T-helper 1 cell treated with Interleukin-12 subunit alpha and Interleukin-12 subunit beta and Interleukin-4 antibody, amounts not matched to agents 30 ng/mL and 1 ng/mL, for 36 hours (primary cell): ENCODE results near the gene FBXO47. TPM values are rescaled to one million over a fixed set of nuclear protein-coding genes. Genes with fewer than 3 reads are reported as not detected.
"Not testable (repeated sequence)": the region's sequence is repeated elsewhere in the genome, so short reads cannot be mapped to it uniquely, and the experiment has no call there.

Experiments used
- intact Hi-C: fragments of 100-400 bp; cut with micrococcal nuclease; formaldehyde crosslinking; loops from one replicate; pipeline ENCODE4 v1.15.1; 2024
- total RNA-seq: library from RNA; stranded (reverse); gene quantifications from 2 replicates; pipeline ENCODE4 v1.2.3, GENCODE V29; 2022

The FBXO47 gene
- total RNA-seq, 1 donor from 2014 or later = not detected

DNA sequence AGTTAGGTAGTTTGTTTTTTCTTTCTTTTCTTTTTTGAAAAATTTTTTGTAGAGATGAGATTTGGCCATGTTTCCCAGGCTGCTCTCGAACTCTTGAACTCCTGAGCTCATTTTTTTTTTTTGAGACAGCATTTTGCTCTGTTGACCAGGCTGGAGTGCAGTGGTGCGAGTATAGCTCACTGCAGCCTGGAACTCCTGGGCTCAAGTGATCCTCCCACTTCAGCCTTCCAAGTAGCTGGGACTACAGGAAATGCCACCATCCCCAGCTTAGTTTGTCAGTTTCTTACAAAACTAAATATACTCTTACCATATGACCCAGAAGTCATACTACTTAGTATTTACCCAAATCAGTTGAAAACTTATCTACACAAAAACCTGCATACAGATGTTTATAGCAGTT lies 14.4 kb upstream of the FBXO47 start:
- intact Hi-C loops = no loop called here

DNA sequence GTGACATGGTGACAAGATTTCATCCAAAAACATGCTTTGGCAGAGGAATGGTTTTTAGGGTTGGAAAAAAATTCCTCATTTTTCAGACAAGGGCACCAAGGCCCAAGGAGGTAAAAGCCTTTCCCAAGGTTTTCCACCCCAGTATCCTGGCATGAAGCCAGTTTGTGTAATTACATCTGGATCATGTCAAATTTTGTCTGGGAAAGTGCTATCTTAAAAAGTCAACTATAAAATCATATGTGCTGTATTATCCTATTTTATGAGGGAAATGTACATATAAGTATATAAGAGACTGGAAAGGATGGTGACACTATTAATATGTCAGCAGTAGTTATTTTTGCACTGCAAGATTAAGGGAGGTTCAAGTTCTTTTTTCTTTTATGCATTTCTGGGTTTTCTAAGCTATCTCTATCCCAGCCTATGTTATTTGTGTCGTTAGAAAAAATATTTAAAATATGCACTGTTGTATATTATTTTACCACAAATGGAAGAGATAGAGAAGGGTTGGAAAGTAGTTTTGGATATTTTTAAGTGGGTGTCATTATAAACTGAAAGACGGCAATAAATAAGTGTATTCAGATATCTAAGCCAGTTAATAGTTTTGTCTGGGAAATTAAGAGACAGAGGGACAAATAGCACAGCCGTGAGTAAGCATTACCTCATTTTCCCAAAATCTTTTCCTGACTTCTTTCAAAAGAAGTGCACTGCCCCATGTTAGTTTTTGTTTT lies 13.5 kb upstream of the FBXO47 start:
- intact Hi-C loops = no loop called here

DNA sequence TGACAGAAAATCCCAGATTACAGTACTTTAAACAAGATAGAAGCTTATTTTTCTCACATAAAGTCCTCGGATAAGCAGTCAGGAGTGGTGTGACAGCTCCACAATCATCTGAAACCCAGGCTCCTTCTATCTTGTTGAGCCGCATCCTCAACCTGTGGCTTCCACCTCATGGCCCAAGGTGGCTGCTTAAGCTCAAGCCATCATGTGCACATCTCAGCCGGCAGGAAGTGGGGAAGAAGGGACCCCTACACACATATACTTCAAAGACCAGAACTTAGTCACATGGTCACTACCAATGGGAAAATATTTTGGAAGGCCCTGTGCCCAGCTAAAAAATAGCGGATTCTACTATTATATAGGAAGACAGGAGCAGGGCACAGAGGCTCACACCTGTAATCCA lies 11.0 kb upstream of the FBXO47 start:
- intact Hi-C loops = no loop called here

DNA sequence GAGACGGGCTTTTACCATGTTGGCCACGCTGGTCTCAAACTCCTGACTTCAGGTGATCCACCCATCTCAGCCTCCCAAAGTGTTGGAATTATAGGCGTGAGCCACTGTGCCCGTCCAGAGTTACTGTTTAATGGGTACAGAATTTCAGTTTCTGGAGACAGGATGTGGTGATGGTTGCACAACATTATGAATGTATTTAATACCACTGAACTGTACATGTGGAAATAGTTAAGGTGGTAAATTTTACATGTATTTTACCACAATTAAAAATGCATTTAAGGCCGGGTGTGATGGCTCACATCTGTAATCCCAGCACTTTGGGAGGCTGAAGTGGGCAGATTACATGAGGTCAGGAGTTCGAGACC lies 9.0 kb upstream of the FBXO47 start:
- intact Hi-C loops = not testable (repeated sequence)

DNA sequence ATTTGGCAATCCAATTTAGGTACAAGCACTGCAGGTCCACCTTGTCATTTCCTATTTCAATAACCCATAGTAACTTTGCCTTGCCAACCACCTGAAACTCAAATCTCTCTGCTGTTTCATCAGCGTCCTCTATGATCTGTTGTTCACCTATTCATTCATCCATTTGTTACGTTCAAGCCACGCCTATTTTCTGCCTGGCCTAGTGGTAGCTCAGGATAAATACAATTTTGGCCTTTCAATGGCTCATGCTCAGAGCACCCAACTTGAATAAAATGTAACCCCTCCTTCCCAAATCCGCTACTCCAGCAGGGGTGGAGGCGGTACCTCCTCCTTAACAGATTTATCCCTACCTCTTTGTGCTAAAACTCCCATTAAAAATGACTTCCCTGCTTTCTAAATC lies 3.6 kb upstream of the FBXO47 start:
- intact Hi-C loops = no loop called here

DNA sequence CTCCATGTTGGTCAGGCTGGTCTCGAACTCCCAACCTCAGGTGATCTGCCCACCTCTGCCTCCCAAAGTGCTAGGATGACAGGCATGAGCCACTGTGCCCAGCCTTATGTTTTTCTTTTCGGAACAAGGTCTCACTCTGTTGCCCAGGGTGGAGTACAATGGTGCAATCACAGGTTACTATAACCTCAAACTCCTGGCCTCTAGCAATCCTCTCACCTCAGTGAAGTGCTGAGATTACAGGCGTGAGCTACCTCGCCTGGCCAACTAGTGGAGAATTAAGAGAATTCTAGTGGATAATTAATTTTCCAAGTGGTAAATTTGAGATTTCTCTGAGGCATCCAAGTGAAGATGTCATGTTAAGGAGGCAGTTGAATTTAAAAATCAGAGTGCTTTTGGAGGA lies 2.9 kb upstream of the FBXO47 start:
- intact Hi-C loops = no loop called here

DNA sequence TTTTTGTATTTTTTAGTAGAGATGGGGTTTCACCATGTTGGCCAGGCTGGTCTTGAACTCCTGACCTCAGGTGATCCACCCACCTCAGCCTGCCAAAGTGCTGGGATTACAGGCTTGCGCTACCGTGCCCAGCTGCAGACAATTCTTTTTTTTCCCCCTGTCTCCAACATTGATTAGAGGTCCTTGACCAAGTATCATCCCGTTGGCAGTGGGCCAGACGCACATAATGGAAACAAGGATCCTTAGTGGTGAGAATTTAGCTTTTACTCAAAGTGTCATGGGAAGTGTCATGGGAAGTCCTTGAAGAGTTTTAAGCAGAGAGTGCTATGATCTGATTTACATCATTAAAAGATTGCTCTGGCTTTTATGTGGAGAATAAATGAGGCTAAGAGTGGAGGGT lies 2.1 kb upstream of the FBXO47 start:
- intact Hi-C loops = no loop called here

DNA sequence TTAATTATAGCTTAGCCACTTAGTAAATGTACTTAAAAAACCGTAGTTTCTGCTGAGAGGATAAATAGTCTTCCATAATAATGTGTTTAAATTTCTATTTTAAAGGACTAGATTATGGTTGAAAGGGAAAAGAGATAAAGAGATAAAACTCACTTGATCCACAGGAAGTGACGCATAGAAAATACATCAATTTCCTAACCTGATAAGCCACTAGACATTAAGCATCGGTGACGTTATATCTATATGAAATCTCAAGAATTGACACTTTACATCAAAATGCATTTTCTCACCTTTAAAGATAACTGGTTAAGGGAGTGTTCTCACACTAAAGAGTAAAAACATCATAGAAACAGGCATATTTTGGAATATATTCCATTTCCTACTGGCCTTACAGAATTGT lies 5.8 kb downstream of the FBXO47 start:
- intact Hi-C loops = no loop called here

DNA sequence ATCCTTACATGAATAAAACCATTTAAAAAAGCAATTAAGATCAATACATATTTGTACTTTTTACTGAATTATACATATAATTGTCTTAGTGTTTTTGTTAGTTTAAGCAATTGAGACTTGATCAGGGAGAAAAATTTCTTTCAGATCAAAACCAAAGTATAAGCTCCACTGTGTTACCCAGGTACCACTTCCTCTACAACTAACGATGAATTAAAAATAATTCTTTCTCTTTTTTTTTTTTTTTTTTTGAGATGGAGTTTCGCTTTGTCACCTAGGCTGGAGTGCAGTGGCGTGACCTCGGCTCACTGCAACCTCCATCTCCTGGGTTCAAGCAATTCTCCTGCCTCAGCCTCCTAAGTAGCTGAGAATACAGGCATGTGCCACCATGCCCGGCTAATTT lies 6.8 kb downstream of the FBXO47 start:
- intact Hi-C loops = no loop called here

DNA sequence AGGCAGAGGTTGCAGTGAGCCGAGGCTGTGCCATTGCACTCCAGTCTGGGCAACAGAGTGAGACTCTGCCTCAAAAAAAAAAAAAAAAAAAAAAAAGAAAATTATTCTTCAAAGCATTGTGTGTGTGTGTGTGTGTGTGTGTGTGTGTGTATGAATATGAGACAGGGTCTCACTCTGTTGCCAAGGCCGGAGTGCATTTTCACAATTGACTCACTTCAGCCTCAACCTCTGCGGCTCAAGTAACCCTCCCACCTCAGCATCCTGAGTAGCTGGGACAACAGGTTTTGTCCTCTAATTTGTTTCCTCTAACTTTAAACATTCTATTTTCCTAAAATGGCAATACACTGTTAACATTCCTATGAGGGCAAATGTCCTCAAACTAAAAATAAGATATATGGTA lies 7.7 kb downstream of the FBXO47 start:
- intact Hi-C loops = no loop called here

DNA sequence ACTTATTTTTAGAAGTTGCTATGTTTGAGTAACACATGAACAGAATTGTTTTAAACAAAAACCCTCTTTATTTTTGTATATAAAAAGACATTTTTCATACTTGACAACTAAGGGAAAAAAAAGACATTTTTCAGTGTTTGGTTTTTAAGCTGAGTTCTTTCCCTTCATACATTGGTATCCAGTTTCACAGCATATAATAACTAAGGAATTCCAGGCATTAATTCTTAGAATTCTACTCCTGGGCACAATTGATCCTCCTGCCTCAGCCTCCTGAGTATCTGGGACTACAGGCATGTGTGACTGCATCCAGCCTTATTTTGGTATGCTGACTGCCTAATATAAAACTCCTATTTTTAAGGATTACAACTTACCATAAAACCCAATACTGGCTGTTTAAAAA lies 8.4 kb downstream of the FBXO47 start:
- intact Hi-C loops = no loop called here

DNA sequence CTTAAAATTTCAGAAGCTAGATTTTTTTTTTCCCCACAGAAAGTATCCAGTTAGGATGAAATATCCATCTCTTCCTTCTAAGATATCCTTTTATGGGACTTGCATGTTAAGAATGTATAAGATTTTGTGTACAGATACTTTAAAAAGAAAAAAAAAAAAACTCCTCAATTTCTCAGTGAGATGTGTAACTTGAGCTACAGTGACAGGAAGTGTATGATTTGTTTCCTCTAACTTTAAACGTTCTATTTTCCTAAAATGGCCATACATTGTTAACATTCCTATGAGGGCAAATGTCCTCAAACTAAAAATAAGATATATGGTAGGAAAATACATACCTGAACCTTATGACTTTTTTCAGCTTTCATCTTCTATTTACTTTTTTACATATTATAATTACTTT lies 8.9 kb downstream of the FBXO47 start:
- intact Hi-C loops = no loop called here

DNA sequence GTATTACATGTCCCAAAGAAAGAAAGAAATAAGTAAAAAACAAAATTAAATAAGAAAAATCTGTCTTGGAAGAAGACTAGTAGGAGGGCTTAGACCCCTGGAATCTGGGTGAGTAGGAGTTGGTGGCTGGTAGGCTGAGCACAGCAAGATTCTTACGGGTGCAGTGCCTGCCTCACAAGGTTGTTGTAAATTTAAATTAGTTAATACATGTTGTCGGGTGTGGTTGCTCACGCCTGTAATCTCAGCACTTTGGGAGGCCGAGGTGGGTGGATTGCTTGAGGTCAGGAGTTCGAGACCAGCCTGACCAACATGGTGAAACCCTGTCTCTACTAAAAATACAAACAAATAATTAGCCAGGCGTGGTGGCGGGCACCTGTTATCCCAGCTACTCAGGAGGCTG lies 13.4 kb downstream of the FBXO47 start:
- intact Hi-C loops = not testable (repeated sequence)

DNA sequence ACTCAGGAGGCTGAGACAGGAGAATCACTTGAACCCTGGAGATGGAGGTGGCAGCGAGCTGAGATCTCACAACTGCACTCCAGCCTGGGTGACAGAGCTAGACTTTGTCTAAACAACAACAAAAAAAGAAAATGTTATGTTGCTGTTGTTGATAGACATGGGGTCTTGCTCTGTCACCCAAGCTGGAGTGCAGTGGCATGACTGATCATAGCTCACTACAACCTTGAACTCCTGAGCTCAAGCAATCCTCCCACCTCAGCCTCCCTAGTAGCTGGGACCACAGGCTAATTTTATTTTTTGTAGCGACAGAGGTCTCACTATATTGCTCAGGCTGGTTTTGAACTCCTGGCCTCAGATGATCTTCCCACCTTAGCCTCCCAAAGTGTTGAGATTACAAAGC lies 20.0 kb downstream of the FBXO47 start:
- intact Hi-C loops = no loop called here

DNA sequence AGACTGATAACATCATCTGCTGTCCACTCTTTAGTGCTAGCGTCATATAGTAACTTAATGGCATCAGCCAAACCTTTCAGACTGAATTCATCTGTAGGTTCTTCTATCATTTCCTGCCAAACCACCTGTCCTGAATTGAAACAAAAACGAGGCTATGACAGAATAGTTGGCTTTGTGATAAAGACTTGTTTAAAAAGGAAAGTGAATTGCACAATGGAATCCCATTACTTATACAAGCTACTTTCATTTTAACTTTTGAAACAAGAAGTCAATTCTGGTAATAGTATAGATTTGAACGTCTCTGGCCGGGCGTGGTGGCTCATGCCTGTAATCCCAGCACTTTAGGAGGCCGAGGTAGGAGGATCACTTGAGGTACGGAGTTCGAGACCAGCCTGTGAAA lies 23.6 kb downstream of the FBXO47 start:
- intact Hi-C loops = loop anchor here (2.0 to 5.0 kb wide), 2 partner anchors 73 to 91 kb away; partner anchors contain the start of genes LASP1 and RPL23

DNA sequence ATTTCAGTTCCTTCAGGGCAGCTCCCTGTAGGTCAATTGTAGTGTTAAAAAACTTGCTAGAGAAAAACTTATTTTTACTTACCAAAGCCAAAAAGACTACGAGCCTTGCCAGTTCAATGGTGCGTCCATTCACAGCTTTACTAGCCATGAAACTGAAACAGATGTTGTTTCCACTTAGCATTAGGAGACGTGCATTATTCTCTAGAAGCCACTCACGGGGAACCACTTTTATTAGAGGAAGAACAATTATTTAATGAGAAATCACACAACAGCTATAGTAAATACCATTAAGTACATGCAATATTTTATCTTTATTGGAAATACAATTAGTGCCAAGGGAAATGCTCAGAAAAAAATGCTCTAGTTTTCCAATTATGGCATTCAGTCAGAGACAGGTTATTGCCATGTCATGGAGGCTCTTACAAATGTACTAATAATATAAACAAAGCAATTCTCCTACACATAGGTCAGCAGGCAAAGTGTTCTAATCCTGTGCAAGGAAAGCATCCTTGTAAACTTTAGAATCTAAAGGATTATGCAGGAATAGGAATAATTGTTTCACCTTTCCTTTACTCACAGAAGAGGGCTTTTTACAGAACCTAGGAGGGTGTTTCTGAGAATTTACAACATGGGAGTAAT lies 24.4 kb downstream of the FBXO47 start:
- intact Hi-C loops = loop anchor here (2.0 to 5.0 kb wide), 2 partner anchors 72 to 91 kb away; partner anchors contain the start of genes LASP1 and RPL23

DNA sequence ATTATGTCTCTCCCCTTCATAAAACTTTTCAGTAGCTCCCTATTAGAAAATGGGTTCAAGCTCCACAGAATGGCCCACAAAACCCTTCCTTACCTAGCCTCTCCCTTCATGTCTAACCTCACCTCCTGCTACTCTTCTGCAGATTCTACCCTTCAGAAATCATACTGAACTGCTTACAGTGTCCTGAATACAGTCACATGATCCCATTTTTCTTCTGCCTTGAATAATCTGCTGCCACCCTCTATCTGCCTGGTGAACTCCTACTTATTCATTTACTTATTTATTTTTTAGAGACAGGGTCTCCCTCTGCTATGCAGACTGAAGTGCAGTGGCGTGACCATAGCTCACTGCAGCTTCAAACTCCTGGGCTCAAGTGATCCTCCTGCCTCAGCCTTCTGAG lies 26.8 kb downstream of the FBXO47 start:
- intact Hi-C loops = loop anchor here (5.0 kb wide), 1 partner anchor 88 kb away; the partner anchor contains the start of gene RPL23

DNA sequence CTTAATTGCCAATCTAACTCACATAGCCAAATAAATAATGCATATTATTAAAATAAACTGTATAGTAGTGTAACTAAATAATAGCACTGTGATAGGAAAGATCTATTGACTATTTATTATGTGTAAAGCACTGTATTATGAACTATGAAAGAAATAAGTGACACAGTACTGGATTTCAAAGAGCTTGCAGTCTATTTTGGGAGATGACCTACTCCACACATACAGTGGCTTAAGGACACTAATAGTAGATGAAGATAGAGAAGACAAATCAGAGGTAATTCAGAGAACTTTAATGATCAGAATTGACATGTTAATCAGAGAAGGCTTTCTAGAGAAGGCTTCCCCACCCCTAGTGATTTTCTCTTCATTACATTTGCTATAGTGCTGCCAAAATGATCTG lies 27.2 kb downstream of the FBXO47 start:
- intact Hi-C loops = loop anchor here (5.0 kb wide), 1 partner anchor 88 kb away; the partner anchor contains the start of gene RPL23

DNA sequence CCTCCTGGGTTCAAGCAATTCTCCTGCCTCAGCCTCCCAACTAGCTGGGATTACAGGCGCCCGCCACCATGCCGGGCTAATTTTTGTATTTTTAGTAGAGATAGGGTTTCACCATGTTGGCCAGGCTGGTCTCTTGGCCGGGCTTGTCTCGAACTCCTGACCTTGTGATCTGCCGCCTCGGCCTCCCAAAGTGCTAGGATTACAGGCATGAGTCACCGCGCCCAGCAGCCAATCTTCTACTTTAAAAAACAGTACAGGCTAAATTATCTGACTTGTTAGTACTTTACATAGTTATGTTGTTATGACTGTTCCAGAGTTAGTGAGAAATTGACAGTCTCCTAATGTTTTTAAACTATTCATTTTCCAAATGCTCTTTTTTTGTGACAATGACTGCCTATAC lies 33.2 kb downstream of the FBXO47 start:
- intact Hi-C loops = not testable (repeated sequence)

DNA sequence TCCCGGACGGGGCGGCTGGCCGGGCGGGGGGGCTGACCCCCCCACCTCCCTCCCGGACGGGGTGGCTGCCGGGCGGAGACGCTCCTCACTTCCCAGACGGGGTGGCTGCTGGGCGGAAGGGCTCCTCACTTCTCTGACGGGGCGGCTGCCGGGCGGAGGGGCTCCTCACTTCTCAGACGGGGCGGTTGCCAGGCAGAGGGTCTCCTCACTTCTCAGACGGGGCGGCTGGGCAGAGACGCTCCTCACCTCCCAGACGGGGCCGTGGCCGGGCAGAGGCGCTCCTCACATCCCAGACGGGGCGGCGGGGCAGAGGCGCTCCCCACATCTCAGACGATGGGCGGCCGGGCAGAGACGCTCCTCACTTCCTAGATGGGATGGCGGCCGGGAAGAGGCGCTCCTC lies 36.4 kb downstream of the FBXO47 start:
- intact Hi-C loops = not testable (repeated sequence)

DNA sequence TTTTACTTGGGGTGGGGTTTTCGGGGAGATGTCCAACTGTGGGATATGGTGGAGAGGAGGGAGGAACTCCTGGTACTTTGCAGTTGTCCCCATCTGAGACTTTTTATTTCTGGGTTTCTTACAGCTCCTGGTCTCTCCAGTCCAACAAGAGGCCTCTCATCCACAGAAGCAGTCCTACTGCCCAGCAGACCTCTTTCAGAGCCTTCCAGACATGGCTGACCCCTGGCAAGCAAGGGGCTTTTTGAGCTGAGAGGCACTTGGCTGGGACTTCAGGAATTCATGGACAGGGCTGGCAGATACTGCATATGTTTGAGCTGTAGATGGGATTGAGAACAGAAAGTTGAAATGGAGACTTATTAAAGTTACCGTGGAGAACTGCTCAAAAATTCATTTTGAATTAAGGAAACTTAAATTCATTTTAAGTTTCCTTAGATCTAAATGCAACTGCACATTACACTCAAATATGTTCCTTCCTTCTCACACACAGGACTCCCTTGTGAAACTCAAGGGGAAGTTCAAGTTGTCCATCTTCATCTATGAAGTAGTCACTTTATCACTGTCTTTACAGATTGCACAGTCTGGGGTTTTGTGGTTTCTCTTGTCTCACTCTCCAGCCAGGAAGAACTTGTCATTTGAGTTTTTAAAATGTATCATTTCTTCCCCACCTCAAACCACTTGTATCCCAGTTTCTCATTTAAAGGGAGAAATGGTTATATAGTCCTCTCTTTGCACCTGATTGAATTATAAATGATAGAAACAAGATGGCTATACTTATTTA lies 40.7 kb downstream of the FBXO47 start:
- intact Hi-C loops = loop anchor here (2.0 kb wide), 1 partner anchor 28 kb away; no protein-coding TSS in a partner anchor
